ENCODE measurements around the gene CWC15.

DNA sequence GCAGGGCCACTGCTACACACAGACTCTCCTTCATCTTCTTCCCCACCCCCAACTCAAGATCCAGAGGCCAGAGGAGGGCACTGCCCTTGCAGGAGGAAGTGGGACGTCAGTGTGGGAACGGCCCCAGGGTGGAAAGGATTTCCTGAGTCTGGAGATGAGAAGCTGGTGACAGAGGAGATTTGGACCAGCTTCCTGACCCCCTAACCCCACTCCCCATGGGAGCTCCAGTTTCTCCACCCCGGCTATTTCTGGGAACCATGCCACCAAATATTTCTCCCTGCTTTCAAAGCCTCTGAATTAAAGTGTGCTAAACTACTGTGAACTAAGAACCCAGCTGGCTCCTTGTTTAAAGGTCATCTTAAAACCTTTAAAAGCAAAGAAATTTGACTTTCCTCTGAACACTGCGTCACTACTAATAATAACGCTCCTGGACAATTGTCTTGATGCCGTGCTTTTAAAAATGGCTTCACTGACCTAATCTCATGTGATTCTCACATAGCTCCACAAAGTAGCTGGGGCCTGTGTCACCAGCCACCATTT lies 46.6 kb downstream of the CWC15 start:
- peak; percentile 32; the same call in 1 of the 2 replicates for TF ChIP-seq GABPA (IDR thresholded peaks at IDR 0.05; ENCODE audit: low read depth)
- TF ChIP-seq, protein P1, sequence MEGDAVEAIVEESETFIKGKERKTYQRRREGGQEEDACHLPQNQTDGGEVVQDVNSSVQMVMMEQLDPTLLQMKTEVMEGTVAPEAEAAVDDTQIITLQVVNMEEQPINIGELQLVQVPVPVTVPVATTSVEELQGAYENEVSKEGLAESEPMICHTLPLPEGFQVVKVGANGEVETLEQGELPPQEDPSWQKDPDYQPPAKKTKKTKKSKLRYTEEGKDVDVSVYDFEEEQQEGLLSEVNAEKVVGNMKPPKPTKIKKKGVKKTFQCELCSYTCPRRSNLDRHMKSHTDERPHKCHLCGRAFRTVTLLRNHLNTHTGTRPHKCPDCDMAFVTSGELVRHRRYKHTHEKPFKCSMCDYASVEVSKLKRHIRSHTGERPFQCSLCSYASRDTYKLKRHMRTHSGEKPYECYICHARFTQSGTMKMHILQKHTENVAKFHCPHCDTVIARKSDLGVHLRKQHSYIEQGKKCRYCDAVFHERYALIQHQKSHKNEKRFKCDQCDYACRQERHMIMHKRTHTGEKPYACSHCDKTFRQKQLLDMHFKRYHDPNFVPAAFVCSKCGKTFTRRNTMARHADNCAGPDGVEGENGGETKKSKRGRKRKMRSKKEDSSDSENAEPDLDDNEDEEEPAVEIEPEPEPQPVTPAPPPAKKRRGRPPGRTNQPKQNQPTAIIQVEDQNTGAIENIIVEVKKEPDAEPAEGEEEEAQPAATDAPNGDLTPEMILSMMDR (IDR thresholded peaks at IDR 0.05): peak; percentile 12; the same call in 1 of the 2 replicates
- TF ChIP-seq TAF1 (IDR thresholded peaks at IDR 0.05; ENCODE audit: borderline replicate concordance, low read depth, low read length): no peak
- TF ChIP-seq POLR2AphosphoS5 (IDR thresholded peaks at IDR 0.05; ENCODE audit: low read depth, low read length): peak; percentile 73
- no peak for TF ChIP-seq NRF1 (IDR thresholded peaks at IDR 0.05; ENCODE audit: low read depth, low read length)
- TF ChIP-seq JUND (IDR thresholded peaks at IDR 0.05): peak; percentile 38; the same call in 1 of the 2 replicates
- TF ChIP-seq RAD21 (IDR thresholded peaks at IDR 0.05; ENCODE audit: low read length): no peak
- TF ChIP-seq MXI1 (IDR thresholded peaks at IDR 0.05; ENCODE audit: low read depth, low read length): no peak
- peak; percentile 26 to 84; a peak in 3 of 4 replicates for TF ChIP-seq EP300 (IDR thresholded peaks at IDR 0.05; ENCODE audit: borderline replicate concordance in 1 of 2, low read depth in 1 of 2, low read length in 1 of 2)
- TF ChIP-seq, protein P2, sequence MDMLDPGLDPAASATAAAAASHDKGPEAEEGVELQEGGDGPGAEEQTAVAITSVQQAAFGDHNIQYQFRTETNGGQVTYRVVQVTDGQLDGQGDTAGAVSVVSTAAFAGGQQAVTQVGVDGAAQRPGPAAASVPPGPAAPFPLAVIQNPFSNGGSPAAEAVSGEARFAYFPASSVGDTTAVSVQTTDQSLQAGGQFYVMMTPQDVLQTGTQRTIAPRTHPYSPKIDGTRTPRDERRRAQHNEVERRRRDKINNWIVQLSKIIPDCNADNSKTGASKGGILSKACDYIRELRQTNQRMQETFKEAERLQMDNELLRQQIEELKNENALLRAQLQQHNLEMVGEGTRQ (IDR thresholded peaks at IDR 0.05; ENCODE audit: borderline replicate concordance, low read depth, low read length): no peak
- TF ChIP-seq, protein P3, sequence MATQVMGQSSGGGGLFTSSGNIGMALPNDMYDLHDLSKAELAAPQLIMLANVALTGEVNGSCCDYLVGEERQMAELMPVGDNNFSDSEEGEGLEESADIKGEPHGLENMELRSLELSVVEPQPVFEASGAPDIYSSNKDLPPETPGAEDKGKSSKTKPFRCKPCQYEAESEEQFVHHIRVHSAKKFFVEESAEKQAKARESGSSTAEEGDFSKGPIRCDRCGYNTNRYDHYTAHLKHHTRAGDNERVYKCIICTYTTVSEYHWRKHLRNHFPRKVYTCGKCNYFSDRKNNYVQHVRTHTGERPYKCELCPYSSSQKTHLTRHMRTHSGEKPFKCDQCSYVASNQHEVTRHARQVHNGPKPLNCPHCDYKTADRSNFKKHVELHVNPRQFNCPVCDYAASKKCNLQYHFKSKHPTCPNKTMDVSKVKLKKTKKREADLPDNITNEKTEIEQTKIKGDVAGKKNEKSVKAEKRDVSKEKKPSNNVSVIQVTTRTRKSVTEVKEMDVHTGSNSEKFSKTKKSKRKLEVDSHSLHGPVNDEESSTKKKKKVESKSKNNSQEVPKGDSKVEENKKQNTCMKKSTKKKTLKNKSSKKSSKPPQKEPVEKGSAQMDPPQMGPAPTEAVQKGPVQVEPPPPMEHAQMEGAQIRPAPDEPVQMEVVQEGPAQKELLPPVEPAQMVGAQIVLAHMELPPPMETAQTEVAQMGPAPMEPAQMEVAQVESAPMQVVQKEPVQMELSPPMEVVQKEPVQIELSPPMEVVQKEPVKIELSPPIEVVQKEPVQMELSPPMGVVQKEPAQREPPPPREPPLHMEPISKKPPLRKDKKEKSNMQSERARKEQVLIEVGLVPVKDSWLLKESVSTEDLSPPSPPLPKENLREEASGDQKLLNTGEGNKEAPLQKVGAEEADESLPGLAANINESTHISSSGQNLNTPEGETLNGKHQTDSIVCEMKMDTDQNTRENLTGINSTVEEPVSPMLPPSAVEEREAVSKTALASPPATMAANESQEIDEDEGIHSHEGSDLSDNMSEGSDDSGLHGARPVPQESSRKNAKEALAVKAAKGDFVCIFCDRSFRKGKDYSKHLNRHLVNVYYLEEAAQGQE (IDR thresholded peaks at IDR 0.05; ENCODE audit: low read depth, low read length): no peak
- no peak for TF ChIP-seq GATA2 (CRISPR knock-in tag; IDR thresholded peaks at IDR 0.05)
